Natural killer cell (primary cell): Measurements from ENCODE around the gene ZNF473. TPM values are rescaled to one million over a fixed set of nuclear protein-coding genes. Genes with fewer than 3 reads are reported as not detected.

ENCODE experiments used
- ATAC-seq, 3 donors: fragments of 150-1000 bp in 2 of 3; fragments of 200-7000 bp in 1 of 3; cut with Tn5 transposase; 1 replicate in 1 of 3; 2 replicates in 2 of 3; pipeline ENCODE4 v1.10.0; 2021; ENCODE audit warnings: mild to moderate bottlenecking in 2 of 3, moderate library complexity in 2 of 3
- DNase-seq, 2 donors: peaks; one replicate each; pipeline versions ENCODE4 v3.0.0 to v3.0.0-alpha.2; 2013 to 2021; ENCODE audit warnings: mixed read lengths in 1 of 2
- H3K27ac ChIP-seq: one replicate; pipeline ENCODE4 v1.5.1; 2013; ENCODE audit warnings: mild to moderate bottlenecking, low read length
- H3K27me3 ChIP-seq: one replicate; pipeline ENCODE4 v1.6.1; 2013; ENCODE audit warnings: low read length; ENCODE audit not compliant: control insufficient read depth, insufficient read depth
- H3K36me3 ChIP-seq: one replicate; pipeline ENCODE4 v1.6.1; 2013; ENCODE audit warnings: low read length; ENCODE audit not compliant: control insufficient read depth, insufficient read depth
- H3K4me1 ChIP-seq: one replicate; pipeline ENCODE4 v1.6.1; 2013; ENCODE audit warnings: low read length; ENCODE audit not compliant: control insufficient read depth, insufficient read depth
- H3K4me3 ChIP-seq: one replicate; pipeline ENCODE4 v1.5.1; 2013; ENCODE audit warnings: low read length
- H3K9me3 ChIP-seq: one replicate; pipeline ENCODE4 v1.6.1; 2013; ENCODE audit warnings: low read length; ENCODE audit not compliant: control insufficient read depth, insufficient read depth
- H3K27ac Mint-ChIP-seq, 2 donors: one replicate each; pipeline ENCODE4 v1.8.0; 2022; ENCODE audit warnings: mild to moderate bottlenecking in 2 of 2, mixed read lengths in 2 of 2, moderate library complexity in 1 of 2
- H3K27me3 Mint-ChIP-seq, 2 donors: one replicate each; pipeline ENCODE4 v1.8.0; 2022; ENCODE audit warnings: low read depth in 2 of 2, mixed read lengths in 2 of 2
- H3K36me3 Mint-ChIP-seq: one replicate; pipeline ENCODE4 v1.8.0; 2022; ENCODE audit warnings: mixed read lengths
- H3K4me1 Mint-ChIP-seq, 2 donors: one replicate each; pipeline ENCODE4 v1.8.0; 2022; ENCODE audit warnings: mixed read lengths in 2 of 2
- H3K4me3 Mint-ChIP-seq: one replicate; pipeline ENCODE4 v1.8.0; 2022; ENCODE audit warnings: mild to moderate bottlenecking, moderate library complexity, mixed read lengths
- H3K9me3 Mint-ChIP-seq, 2 donors: one replicate each; pipeline ENCODE4 v1.8.0; 2022; ENCODE audit warnings: mixed read lengths in 2 of 2
- CTCF ChIP-seq: fragments of 200-600 bp; IDR thresholded peaks from one replicate; pipeline ENCODE4 v1.8.0; 2022; ENCODE audit warnings: antibody characterized with exemption
- WGBS: methylation state at CpG from one replicate; pipeline ENCODE4 v1.1.7; 2013; ENCODE audit warnings: missing lambda C conversion rate; ENCODE audit not compliant: insufficient coverage; 5-methylcytosine and 5-hydroxymethylcytosine counted together
- intact Hi-C: fragments of 100-400 bp; cut with micrococcal nuclease; formaldehyde crosslinking; loops from one replicate; pipeline ENCODE4 v1.14.2; 2022
- total RNA-seq, 4 donors: library from RNA; stranded (reverse); fragments of 120-200 nt in 1 of 4; gene quantifications; one replicate each; pipeline versions ENCODE4 v1.2.3 to v1.2.4, GENCODE V29; 2013 to 2022

ZNF473 gene
- total RNA-seq, 3 donors from 2014 or later (not counting 1 experiment from before 2014, with no cell fraction given), result 7.9 to 16.2 (median 12.9) TPM

- 94% methylated on average over 6 of the region's 6 CpGs for WGBS
- no peaks in the 10 kb centered on the region for H3K27me3 Mint-ChIP-seq
- ATAC-seq, result no peak
Measured at GRCh38 chr19:49999371-50000010, 26.3 kb upstream of the ZNF473 start.

GRCh38 chr19:50000038-50000840, 25.6 kb upstream of the ZNF473 start:
- ATAC-seq, result no peak
- Histone ChIP-seq H3K4me3 (no peak overlapping the region), H3K27me3 (no peaks in the 10 kb centered on the region), H3K27ac (no peak overlapping the region), H3K36me3 (peaks cover 51% of the 10 kb centered on the region), H3K4me1 (peaks cover 44% of the 10 kb centered on the region), H3K9me3 (no peaks in the 10 kb centered on the region)
- Mint-ChIP-seq H3K27ac (no peak overlapping the region), H3K27me3 (no peaks in the 10 kb centered on the region), H3K4me3 (no peak overlapping the region), H3K9me3 (no peaks in the 10 kb centered on the region), H3K36me3 (no peaks in the 10 kb centered on the region), H3K4me1 (peaks cover 49 to 53% of the 10 kb centered on the region in 2 donors)
- DNase-seq, result no peak
- intact Hi-C loops, result no loop called here
- no peak for TF ChIP-seq CTCF
- WGBS, result 89% methylated on average over 20 of the region's 20 CpGs

More at GRCh38 chr19:49999371-50000010, 26.3 kb upstream of the ZNF473 start:
- no peaks in the 10 kb centered on the region for H3K27me3 ChIP-seq
- H3K27ac ChIP-seq, result no peak overlapping the region
- H3K4me3 Mint-ChIP-seq, result no peak overlapping the region
- no peaks in the 10 kb centered on the region for H3K9me3 Mint-ChIP-seq
- no peak overlapping the region for H3K4me3 ChIP-seq
- no peaks in the 10 kb centered on the region for H3K9me3 ChIP-seq
- DNase-seq, result no peak
- peaks cover 57% of the 10 kb centered on the region for H3K36me3 ChIP-seq
- peaks cover 42 to 47% of the 10 kb centered on the region in 2 donors for H3K4me1 Mint-ChIP-seq
- TF ChIP-seq CTCF, result no peak
- H3K27ac Mint-ChIP-seq, result no peak overlapping the region
- no peaks in the 10 kb centered on the region for H3K36me3 Mint-ChIP-seq
- intact Hi-C loops, result no loop called here
- H3K4me1 ChIP-seq, result peaks cover 37% of the 10 kb centered on the region

GRCh38 chr19:50000841-50001557, 24.8 kb upstream of the ZNF473 start:
- H3K4me3 Mint-ChIP-seq, result no peak overlapping the region
- DNase-seq (no peak), ATAC-seq (no peak)
- intact Hi-C loops, result no loop called here
- no peaks in the 10 kb centered on the region for H3K36me3 Mint-ChIP-seq
- TF ChIP-seq CTCF, result no peak
- 90% methylated on average over 16 of the region's 16 CpGs for WGBS
- Histone ChIP-seq H3K36me3 (peaks cover 53% of the 10 kb centered on the region), H3K27me3 (no peaks in the 10 kb centered on the region), H3K4me3 (no peak overlapping the region), H3K9me3 (no peaks in the 10 kb centered on the region), H3K4me1 (peaks cover 50% of the 10 kb centered on the region), H3K27ac (no peak overlapping the region)
- peaks cover 50 to 53% of the 10 kb centered on the region in 2 donors for H3K4me1 Mint-ChIP-seq
- H3K27ac Mint-ChIP-seq, result no peak overlapping the region
- H3K27me3 Mint-ChIP-seq, result no peaks in the 10 kb centered on the region
- no peaks in the 10 kb centered on the region for H3K9me3 Mint-ChIP-seq
